Glutamatergic neuron (in vitro differentiated cells): ENCODE measurements around the gene EML6. TPM values are rescaled to one million over a fixed set of nuclear protein-coding genes. Genes with fewer than 3 reads are reported as not detected.

Experiments
- DNase-seq: peaks from one replicate; pipeline ENCODE4 v3.0.0; 2022
- H3K27ac Mint-ChIP-seq: one replicate; pipeline ENCODE4 v1.8.0; 2020; ENCODE audit warnings: mild to moderate bottlenecking, mixed read lengths, inconsistent platforms; ENCODE audit not compliant: unreplicated experiment
- H3K27me3 Mint-ChIP-seq: one replicate; pipeline ENCODE4 v1.8.0; 2020; ENCODE audit warnings: mild to moderate bottlenecking, moderate library complexity, mixed read lengths, inconsistent platforms; ENCODE audit not compliant: unreplicated experiment
- H3K36me3 Mint-ChIP-seq: one replicate; pipeline ENCODE4 v1.8.0; 2020; ENCODE audit warnings: mild to moderate bottlenecking, mixed read lengths, inconsistent platforms; ENCODE audit not compliant: unreplicated experiment
- H3K4me1 Mint-ChIP-seq: one replicate; pipeline ENCODE4 v1.8.0; 2020; ENCODE audit warnings: mild to moderate bottlenecking, low read depth, mixed read lengths, inconsistent platforms; ENCODE audit not compliant: unreplicated experiment
- H3K4me3 Mint-ChIP-seq: one replicate; pipeline ENCODE4 v1.8.0; 2020; ENCODE audit warnings: mild to moderate bottlenecking, mixed read lengths, inconsistent platforms; ENCODE audit not compliant: unreplicated experiment
- H3K9me3 Mint-ChIP-seq: one replicate; pipeline ENCODE4 v1.8.0; 2020; ENCODE audit warnings: mild to moderate bottlenecking, moderate library complexity, mixed read lengths, inconsistent platforms; ENCODE audit not compliant: unreplicated experiment
- total RNA-seq: library from RNA; stranded (reverse); fragmentation: NEBNext Ultra II Directional; extraction: Animal tissue kit (Norgen Biotek cat#: 25700); gene quantifications from one replicate; pipeline ENCODE4 v1.2.1, GENCODE V29; 2021; ENCODE audit not compliant: unreplicated experiment
- TF ChIP-seq, protein P1 (sequence below): fragments of 200-600 bp; sonication (generic); IDR thresholded peaks from one replicate; pipeline ENCODE4 v1.5.0; 2021; ENCODE audit not compliant: partially characterized antibody, unreplicated experiment

EML6 gene
- total RNA-seq, 1 donor from 2014 or later, result 0.91 TPM

DNA sequence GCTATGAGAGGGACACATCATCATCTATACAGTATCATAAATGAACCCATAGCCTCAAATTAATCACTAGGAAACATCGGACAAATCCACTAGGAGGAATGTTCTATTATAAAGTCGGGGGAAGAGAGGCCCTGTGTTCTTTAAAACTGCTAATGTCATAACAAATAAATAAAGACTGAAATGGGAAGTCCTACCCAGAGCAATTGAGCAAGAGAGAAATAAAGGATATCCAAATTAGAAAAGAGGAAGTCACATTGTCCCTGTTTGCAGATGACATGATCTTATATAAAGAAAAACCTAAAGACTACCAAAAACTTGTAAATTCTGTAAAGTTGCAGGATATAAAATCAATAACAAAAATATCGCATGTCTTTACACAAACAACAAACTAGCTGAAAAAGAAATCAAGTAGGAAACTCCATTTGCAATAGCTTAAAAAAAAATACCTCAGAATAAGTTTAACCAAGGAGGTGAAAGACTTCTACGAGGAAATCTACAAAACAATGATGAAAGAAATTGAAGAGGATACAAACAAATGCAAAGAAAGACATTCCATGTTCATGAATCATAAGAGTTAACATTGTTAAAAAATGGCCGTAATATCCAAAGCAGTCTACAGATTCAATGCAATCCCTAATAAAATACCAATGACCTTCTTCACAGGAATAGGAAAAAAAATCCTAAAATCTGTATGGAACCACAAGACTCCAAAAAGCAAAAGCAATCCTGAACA lies 296.2 kb downstream of the EML6 start:
- no peak overlapping the region for H3K27ac Mint-ChIP-seq

More for the DNA sequence above, 296.2 kb downstream of the EML6 start:
- Mint-ChIP-seq H3K36me3 (no peaks in the 10 kb centered on the region), H3K9me3 (peaks cover 4% of the 10 kb centered on the region), H3K4me1 (peaks cover 19% of the 10 kb centered on the region), H3K4me3 (no peak overlapping the region), H3K27me3 (peaks cover 6% of the 10 kb centered on the region)
- DNase-seq, result no peak
- TF ChIP-seq, protein P1, sequence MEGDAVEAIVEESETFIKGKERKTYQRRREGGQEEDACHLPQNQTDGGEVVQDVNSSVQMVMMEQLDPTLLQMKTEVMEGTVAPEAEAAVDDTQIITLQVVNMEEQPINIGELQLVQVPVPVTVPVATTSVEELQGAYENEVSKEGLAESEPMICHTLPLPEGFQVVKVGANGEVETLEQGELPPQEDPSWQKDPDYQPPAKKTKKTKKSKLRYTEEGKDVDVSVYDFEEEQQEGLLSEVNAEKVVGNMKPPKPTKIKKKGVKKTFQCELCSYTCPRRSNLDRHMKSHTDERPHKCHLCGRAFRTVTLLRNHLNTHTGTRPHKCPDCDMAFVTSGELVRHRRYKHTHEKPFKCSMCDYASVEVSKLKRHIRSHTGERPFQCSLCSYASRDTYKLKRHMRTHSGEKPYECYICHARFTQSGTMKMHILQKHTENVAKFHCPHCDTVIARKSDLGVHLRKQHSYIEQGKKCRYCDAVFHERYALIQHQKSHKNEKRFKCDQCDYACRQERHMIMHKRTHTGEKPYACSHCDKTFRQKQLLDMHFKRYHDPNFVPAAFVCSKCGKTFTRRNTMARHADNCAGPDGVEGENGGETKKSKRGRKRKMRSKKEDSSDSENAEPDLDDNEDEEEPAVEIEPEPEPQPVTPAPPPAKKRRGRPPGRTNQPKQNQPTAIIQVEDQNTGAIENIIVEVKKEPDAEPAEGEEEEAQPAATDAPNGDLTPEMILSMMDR, result no peak
